GM18951 (cell line): Measurements from ENCODE around the gene AP5Z1.

Experiments used
- POLR2A ChIP-seq: IDR thresholded peaks from 4 replicates; pipeline ENCODE4 v1.6.1; 2011; ENCODE audit warnings: mild to moderate bottlenecking; ENCODE audit not compliant: insufficient read length, insufficient read depth; ENCODE audit errors: extremely low read depth
- in situ Hi-C: fragments of 300-500 bp; cut with MboI; formaldehyde crosslinking; loops from one replicate; pipeline ENCODE4 v1.12.0; 2022; ENCODE audit warnings: low sequenced_read_pairs, mixed read lengths, inconsistent platforms; ENCODE audit not compliant: unreplicated experiment

Gene AP5Z1

DNA sequence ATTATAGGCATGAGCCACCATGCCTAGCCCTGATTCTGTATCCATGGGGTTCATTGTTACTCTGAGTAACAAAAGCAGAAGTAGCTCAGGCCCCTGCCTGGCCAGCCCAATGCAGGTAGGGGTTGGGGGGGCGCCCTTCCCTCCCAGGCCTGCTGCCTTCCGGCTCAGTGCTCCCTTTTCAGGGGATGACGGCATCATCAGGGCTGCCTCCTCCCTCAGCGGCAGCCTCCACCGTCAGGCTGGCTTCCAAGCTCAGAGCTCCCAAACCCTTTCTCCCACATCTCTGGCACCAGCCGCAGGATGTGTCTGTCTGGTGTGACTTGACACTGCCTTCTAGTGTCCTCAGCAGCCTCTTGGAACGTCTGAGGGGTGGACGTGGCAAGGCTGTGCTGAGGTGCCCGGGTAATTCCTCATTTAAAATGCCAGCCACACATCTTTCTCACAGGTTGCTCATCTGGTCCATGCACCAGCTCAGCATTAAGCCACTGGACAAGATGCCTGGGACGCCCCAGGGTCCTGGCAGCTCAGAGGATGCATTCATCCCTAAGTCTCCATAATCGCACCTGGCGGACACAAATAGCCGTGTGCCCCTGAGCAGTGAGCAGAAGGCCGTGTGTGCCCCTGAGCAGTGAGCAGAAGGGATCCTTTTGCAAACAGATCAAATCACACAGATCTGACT lies 48.2 kb downstream of the AP5Z1 start:
- in situ Hi-C loops, result no loop called here
- TF ChIP-seq POLR2A, result no peak

DNA sequence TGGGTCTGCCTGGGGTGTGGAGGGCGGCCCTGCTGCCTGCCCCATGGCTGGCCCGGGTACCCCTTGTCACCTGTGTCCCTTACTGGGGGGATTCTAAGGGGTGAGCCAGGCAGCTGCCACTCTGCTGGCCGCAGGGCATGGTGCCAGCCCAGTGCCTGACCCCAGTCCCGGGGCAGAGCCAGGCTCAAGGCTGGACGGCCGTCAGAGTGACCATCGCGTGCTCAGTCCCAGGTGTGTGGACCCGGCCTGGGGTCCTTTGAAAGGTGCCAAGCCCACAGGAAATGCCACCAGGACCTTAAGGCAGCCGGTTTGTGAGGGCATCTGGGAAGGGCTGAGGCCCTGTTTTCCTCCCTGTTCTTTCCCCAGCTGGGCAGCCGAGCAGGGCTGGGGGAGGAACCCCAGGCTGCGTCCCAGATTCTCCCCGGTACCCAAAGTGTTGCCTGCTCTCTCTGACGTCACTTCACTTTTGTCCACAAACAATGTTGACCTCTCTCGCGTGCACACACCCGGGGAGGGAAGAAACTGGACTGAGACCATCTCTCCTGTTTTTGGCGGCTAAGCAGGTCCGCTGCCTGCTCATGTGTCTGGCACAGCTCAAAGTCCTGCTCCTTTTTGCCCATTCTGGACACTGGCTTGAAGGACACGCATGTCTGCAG lies 48.8 kb downstream of the AP5Z1 start:
- in situ Hi-C loops, result no loop called here
- TF ChIP-seq POLR2A, result no peak

DNA sequence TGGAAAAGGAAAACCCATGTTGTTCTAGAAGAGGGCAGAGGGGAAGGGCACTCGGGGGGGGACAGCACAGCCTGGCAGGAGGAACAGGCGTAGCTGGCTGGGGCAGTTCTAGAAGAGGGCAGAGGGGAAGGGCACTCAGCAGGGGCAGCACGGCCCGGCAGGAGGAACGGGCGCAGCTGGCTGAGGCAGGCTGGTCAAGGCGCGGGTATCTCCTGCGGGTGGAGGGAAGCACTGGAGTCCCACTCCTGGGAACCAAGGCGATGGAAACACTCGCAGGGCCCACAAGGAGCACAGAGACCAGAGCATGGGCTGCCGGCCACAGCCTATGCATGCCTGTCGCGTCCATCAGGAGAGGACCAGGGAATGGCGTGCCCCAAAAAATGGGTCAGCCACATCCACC lies 49.7 kb downstream of the AP5Z1 start:
- TF ChIP-seq POLR2A, result no peak
- in situ Hi-C loops, result no loop called here

DNA sequence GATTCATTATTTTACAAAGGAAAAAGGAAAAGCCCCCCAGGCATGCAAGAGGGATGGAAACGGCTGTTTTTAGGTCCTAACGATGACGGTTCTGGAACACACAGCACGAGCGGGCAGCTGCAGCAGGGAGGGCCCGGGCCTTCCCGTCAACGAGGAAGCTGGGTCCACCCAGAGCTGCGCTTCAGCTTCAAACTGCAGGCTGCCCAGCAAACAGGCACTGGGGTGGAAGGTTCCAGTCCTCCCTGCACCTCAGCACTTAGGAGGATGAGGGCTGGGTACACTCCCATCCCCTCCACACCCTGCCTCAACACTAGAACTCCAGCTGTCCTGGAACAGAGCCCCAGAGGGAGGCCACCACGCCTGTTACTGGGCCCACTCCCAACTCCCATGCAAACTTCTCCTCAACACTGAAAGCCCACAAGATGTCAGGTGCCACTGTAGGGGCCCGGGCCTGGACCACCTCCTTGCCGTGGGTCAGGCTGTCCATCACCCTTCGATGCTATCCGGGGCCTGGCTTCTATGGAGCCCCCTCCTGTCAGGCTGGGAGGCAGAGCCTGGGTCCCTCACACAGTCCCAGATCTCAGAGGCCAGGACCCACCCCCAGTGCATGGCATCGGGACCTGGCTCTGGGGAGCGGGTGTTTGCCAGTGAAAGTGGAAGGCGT lies 53.4 kb downstream of the AP5Z1 start:
- in situ Hi-C loops, result no loop called here
- no peak for TF ChIP-seq POLR2A

DNA sequence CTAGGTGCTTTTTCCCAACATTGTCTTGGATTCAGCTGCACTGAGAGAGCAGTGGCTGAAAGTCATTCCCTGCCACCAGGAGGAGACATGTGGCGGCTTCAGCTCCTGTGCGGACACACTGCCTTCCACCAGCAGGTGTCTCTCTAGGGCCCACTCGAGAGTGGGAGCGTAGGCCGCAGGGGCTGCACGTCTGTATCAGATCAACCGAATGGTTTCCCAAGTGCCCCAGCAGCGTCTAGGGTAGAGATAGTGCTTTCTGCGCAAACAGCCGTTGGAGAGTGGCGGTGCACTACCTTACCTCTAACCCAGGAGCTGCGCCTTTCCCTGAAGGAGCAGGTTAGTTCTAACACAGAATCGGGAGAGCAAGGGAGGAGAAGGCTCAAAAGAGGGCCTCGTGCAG lies 54.8 kb downstream of the AP5Z1 start:
- in situ Hi-C loops, result no loop called here

DNA sequence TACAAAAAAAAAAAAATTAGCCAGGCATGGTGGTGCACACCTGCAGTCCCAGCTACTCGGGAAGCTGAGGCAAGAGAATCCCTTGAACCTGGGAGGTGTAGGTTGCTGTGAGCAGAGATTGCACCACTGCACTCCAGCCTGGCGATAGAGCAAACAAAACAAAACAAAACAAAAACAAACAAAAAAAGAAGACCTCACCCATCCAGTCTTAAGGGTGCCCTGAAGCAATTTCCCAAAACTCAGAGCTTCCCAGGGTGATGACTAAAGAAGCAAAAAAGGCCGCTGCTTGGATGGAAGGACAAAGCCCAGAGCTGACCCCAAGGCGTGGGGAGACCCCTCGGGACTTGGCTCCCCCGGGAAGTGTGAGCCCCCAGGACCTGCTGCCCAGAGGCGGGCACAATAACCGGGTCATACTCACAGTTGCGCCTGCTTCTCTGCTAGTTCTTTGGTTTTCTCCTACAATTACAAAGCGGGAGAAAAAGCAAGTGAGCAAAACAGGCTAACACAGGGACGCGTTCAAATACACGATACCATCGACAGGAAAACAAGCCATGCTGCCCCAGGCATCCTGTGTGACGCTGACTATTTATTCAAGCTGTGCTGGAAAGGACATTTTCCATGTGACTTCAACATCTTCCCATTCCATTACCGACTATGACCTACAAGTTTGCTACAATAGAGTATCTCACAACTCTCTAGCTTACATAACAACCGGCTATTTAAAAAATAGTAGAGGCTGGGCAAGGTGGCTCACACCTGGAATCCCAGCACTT lies 56.5 kb downstream of the AP5Z1 start:
- in situ Hi-C loops, result no loop called here
- TF ChIP-seq POLR2A, result no peak

More for the DNA sequence above, 54.8 kb downstream of the AP5Z1 start:
- TF ChIP-seq POLR2A, result no peak

DNA sequence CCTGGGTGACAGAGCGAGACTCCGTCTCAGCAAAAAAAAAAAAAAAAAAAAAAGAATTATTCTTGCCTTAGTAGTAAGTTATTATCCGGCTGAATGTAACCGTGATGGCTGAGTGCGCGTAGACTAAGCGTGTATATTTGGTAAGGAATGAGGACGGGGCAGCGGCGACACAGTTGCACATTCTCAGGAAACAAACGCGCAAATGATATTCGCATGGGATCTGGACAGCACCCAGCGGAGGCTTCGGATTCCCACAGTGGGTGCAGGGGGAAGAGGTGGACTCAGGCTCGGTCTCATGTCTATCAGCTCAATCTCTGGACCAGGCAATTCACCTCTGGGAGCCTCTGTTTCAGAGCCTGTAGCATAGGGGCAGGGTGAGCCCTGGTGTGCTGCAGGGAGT lies 57.3 kb downstream of the AP5Z1 start:
- in situ Hi-C loops, result no loop called here
- no peak for TF ChIP-seq POLR2A

DNA sequence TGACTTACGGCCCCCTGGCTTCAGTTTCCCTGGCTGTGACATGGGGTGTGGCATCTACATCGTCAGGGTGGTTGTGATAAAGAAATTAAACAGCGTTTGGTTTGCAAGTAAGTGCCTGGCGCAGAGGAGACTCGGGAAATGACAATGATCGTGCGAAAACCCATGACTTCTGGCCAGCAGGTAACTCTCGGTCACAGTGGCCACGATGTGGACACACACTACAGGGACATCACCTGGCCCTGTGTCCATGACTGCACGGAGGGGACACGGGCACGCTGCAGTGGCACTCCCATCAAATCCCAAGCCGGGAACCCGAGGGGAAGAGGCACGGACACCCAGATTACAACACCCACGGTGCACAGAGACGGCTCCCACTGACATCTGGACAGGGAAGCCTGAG lies 57.8 kb downstream of the AP5Z1 start:
- in situ Hi-C loops, result no loop called here
- TF ChIP-seq POLR2A, result no peak

DNA sequence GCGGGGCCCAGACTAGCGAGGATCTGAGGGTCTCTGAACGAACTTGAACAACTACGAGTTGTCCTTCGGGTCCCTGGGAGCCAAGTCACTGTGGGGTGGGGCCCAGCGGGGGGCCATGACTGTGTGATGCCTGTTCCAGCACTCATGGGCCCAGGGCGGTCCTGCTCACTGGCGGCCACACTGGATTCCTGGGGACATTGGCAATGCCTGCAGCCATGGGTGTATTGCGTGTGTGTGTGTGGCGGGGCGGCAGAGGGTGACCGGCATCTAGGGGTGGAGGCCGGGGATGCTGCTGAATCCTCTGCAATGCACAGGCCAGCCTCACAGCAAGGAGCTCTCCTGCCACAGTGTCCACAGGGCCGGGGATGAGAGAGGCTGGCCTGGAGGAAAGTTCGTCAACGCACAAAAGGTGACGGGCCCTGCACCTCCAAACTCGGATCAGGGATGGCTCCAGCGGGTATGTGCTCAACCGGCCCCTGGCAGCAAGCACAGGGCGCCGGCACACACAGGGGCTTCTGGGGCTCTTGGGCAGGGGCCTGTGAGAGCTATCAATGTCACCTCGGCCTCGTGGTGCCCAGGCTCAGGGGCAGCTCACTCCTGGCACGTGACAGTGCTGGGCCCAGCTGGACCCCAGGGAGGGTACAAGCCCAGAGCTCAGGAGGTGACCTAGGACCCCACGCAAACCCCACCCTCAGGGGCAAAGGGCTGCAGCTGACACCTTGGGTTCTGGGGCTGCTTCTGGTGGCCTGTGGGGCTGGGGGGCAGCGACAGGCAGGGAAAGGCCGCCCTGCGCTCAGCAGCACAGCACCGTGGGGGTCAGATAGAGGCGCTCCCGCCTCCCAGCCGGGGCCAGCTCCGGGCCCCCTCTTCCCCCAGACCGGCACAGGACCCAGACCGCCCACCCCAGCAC lies 58.5 kb downstream of the AP5Z1 start:
- TF ChIP-seq POLR2A, result no peak
- in situ Hi-C loops, result no loop called here

DNA sequence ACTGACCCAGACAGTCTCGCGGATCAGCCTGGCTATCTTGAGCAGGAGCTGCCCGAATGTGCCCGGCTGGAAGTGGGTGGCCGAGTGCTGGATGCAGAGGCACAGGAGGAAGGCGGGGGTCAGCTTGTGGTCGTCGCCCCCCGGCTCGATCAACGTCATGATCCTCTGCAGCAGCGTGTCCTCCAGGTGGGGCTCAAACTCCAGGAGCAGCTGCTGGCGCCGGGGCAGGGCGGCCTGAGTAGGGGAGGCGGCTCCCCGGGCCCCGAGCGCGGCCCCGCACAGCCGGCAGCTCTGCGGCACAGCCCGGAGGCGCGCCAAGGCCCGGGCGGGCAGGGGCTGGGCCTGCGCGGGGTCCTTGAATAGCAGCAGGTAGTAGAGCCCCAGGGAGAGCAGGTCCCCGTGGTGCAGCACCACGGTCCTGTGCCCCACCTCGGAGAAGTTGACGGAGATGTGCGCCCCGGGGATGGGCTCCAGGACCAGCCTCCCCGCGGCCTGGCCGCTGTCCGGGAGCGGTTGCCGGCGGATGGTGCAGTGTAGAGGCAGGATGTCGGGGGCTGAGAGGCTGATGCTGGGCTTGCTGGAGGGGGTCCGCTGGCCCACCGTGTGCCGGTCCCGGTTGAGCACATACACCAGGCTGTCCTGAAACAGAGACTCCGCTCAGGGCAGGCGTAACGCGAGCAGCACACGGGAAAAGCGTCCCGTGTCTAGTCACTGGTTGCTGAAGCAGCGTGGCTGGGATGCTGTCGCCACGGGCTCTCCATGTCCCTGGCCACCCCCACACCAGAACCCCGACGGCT lies 59.4 kb downstream of the AP5Z1 start:
- TF ChIP-seq POLR2A, result no peak
- in situ Hi-C loops, result no loop called here

DNA sequence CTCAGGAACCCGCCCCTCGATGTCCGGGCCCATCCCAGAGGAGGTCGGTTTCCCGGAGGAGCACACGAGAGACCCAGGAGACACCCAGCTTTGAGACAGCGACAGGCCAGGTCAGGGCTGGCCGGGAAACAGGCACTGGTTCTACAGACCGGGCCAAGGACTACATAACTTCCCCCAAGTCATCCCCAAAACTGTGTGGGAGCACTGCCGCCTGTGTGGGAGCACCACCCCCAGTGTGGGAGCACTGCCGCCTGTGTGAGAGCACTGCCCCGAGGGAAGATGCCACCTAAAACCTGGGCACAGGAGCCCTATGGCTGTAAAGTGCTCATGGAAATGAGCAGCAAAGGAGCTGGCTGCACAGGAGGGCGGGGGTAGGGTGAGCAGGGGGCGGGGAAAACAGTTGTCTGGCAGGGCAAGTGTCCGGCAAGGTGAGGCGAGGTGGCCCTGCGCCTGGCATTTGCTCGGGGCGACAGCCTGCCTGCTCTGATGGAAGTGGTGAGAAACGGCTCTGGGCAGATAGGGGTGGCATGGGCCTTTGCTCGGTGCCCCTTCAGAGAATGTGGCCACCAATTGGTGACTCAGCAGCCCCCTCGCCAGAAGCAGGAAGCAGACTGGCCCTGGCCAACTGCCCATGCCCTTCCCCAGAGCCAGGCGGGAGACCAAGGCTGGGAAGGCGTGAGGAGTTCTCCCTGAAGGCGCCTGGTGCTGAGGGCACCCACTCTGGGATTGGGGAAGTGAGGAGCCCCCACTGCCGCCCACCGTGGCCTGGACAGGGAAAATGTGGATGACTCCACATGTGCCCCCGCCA lies 60.2 kb downstream of the AP5Z1 start:
- in situ Hi-C loops, result no loop called here
- no peak for TF ChIP-seq POLR2A

DNA sequence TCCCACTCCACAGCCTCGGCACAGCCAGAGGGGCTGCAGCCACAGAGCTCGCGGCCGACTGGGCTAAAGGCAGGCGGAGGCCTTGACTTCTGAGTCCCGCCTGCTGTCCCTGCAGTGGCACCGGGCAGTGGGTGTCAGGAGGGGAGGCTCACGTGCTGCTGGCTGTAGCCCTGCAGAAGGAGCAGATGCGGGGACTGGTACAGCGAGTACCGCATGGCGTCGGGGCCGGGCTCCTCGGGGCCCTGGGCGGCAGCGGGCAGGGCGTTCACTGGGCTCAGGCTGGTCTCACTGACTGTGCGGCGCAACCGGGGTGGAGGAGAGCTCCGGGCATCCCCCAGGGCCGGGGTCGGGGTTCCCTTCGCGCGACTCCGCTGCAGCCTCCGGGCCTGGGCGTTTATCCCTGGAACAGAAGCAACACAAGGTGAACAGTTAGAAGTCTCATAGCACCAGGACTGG lies 60.8 kb downstream of the AP5Z1 start:
- TF ChIP-seq POLR2A, result no peak
- in situ Hi-C loops, result no loop called here
